ENCODE data around the gene CROT.

The CROT gene

DNA sequence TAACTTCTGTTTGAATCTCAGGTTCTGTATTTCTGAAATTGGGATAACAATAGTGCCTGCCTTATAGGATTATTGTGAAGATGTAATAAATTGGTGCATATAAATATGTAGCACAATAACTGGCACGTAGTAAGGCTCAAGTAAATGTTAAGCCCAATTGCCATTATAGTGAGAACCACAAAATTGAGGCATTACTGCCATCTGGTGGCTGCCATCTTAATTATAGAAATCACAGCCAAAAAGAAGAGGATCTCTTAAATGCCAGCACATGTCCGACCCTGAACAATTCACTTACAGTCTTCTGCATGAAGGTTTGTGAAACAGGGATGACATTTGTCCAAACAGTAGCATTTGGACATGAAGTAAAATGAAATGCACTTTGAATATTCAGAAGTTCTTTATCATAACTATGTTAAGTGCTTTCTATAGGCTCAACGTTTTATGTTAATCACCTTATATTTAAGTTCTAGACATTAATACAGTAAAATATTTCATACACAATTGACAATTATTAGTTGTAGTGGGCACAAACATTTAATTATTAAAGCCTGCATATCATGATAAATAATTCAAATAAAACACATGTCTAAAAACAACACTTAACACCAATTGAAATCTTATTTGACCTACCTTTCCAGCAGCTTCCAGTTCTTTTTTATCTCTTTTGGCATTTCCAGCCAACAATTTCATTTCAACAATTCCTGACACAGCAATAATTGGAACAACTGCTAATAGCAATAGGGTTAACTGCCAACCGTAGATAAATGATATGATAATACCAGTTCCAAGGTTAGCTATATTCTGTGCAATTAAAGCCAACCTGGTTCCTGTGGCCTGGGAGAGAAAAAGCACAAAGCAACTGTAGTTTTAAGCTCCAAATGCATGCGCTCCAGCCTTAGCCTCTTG lies 71.5 kb downstream of the CROT start:
- no peak for DNase-seq

DNA sequence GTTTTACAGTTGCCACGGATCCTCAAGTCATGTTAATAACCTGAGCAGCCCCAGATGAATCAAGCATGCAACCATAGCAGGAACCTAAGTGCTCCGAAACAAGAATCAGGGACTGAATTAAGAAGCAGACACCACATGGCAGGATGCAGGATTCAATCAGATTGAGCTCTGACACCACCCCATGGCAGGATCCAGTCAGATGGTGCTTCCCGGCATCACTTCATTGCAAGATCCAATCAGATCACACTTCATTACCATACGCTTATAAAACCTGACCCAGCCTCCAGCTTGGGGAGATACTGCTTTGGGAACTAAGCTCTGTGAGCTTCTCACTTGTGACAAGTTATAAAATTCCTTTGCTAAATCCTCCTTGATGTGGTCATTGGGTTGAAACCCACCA lies 74.7 kb downstream of the CROT start:
- DNase-seq = no peak

DNA sequence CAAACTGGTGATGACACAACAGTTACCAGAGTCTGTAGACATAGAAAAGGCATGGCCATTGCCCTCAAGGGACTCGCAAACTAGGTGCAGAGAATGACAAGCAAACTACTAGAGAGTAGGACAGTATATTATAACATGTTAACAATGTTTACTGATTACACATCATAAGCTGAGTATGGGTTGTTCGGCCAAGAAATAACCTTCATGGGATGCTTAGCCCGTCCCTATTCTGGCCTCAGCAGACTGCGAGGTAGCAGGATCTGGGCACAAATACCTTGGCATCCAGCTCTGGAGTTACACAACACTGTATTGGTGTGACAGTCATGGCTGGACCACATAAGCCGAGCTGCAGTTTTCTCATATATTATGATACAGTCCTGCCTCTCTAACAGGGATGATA lies 78.6 kb downstream of the CROT start:
- DNase-seq = no peak

DNA sequence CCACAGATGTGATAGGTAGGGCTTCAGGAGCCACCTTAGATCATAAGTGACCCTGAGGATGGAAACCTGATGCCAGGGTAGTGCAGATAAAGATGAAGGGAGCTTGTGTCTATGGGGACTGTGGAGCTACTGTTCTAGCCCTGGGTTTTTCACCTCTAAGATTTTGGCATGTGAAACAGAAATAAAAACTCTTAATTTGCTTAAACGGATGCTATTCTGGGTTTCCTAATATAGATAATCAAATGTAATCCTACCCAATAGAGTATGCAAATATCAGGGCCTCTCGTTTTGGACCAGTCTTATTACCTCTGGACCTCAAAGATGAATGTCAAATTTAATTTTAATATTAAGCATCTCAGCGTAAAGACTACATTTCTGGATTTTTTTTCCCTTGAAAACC lies 80.7 kb downstream of the CROT start:
- no peak for DNase-seq

DNA sequence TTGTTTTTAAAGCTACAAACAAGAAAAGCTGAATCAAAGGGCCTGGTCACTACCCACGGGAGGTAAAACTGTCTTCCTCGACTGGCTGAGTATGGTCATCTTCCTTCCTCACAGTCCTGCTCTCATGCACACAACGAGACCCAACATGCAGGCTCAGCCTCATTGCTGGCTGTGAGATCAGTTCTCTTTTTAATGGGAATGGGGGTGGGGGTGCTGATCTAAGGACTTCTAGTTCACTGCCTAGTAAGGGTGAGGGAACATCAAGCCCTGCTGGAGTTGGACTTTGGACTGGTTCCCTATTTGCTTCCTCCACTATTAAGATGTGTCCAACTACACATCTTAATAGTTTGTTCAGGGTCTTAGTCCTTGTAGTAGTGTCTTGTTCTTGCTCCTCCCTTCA lies 81.8 kb downstream of the CROT start:
- DNase-seq = no peak

DNA sequence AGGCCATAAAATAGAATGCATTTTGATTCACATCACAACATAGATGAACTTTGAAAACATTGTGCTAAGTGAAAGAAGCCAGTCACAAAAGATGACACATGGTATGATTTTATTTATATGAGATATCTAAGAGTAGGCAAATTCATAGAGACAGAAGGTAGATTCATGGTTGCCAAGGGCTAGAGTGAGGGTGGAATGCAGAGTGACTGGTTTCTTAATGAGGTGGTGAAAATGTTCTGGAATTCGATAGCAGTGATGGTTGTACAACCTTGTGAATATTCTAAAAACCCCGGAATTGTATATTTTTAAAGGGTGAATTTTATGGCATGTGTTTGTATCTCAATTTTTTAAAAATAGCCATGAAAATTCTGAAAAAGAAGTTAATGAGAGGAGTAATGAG lies 87.1 kb downstream of the CROT start:
- DNase-seq = no peak

DNA sequence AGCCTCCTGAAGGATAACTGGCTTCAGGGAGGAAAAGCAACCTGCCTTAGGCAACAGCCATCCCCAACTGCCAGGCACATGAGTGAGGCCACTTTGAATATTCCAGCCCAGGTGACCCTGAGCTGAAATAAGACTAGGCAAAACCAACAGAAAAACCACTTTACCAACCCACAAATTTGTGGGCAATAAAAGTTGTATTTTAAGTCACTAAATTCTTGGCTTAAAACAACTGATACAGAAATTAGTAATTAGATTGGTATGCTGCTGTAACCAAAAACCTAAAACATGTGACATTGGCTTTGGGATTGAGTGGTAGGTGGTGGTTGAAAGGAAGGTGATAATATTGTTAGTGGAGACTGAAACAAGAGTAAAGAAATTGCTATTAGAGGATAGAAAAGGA lies 90.1 kb downstream of the CROT start:
- no peak for DNase-seq

DNA sequence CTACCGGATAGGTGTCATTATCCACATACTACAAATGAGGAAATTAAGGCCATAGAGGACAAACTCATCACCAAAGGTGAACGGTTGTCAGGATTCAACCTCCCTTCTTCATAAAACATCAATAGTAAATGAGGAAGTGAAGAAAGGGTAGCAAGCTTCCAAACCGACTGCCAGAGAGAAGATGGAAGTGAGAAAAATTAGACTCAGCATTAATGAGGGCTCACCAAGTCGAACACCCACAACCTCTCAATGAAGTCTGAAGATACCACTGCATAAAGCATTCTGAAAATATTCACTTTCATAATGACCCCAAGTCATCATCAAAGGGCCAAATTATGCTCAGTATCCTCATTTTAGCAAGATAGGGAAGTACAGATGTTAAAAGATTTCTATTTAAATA lies 100.4 kb downstream of the CROT start:
- no peak for DNase-seq

DNA sequence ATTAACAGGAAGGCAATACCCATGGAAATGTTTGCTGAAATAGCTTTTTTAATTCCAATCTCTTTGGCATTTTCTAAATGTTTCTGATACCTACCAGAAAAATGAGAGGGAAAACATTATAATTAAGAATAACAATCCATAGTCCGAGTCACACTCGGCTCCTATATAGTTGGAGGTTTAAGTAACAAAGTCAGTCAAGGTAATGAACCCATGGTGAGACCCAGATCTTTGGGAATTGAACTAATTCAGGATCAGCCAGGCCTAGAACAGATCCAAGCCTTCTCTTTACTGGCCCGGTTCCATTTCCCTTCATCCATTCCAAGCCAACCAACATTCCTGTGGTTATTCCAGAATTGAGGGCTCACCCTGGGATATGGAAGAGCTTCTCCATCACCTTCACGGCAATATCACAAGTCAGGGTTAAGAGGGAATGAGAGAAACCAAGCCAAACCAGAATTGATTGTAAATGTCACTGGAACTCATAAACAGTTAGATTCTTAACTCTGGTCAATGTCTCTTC lies 101.7 kb downstream of the CROT start:
- DNase-seq = peak; percentile 9

DNA sequence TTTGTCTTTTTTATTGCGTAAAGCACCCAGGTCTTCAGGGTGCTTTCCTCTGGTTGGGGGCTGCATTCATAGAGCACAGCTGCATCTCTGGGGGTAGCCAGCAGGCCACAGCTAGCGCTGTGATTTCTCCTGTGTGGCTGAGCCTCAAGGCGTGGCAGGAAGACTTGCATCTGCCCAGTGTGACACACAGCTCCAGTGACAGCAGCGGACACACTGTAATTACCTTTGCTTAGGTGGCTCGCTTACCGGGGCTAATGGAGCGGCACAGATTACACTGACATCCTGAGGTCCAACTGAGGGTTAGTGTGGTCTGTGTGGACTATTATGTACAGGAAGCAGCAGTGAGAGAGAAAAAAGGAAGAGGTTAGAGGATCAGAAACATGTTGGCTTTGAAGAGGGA lies 102.9 kb downstream of the CROT start:
- no peak for DNase-seq
